Gastroesophageal sphincter (tissue), 4 donors: ENCODE data around the gene CBLB. TPM values are rescaled to one million over a fixed set of nuclear protein-coding genes. Genes with fewer than 3 reads are reported as not detected.

Experiments
- ATAC-seq: fragments of 150-250 bp; one replicate; pipeline ENCODE4 v1.9.1; 2016; ENCODE audit warnings: mild to moderate bottlenecking, moderate library complexity
- H3K27ac ChIP-seq, 4 donors: fragments of 200-600 bp; sonication (generic) in 3 of 4; 1 replicate in 3 of 4; 2 replicates in 1 of 4; pipeline ENCODE4 v1.5.1; 2016 to 2019
- H3K27me3 ChIP-seq: fragments of 200-600 bp; sonication (generic); one replicate; pipeline ENCODE4 v1.5.1; 2019
- H3K36me3 ChIP-seq, 2 donors: fragments of 200-600 bp; sonication (generic); one replicate each; pipeline ENCODE4 v1.5.1; 2019; ENCODE audit warnings: control low read depth in 1 of 2
- H3K4me1 ChIP-seq, 3 donors: fragments of 200-600 bp; sonication (generic); 1 replicate in 2 of 3; 2 replicates in 1 of 3; pipeline ENCODE4 v1.5.1; 2016 to 2019; ENCODE audit warnings: control low read depth in 2 of 3
- H3K4me3 ChIP-seq, 2 donors: fragments of 200-600 bp; sonication (generic); one replicate each; pipeline ENCODE4 v1.5.1; 2019; ENCODE audit warnings: mild to moderate bottlenecking in 1 of 2, moderate library complexity in 1 of 2
- H3K9me3 ChIP-seq, 3 donors: fragments of 200-600 bp; sonication (generic); one replicate each; pipeline ENCODE4 v1.5.1; 2017 to 2019; ENCODE audit warnings: control low read depth in 2 of 3
- CTCF ChIP-seq, 4 experiments: fragments of 200-600 bp in 2 of 4; fragments of 450-650 bp in 2 of 4; sonication (generic) in 1 of 4; IDR thresholded peaks; one replicate each; pipeline ENCODE4 v1.5.1; 2017 to 2019; ENCODE audit warnings: antibody characterized with exemption in 4 of 4, mild to moderate bottlenecking in 2 of 4, moderate library complexity in 2 of 4
- EP300 ChIP-seq: sonication (generic); formaldehyde crosslinking; IDR thresholded peaks from one replicate; pipeline ENCODE4 v1.6.1; 2017; ENCODE audit warnings: antibody characterized with exemption, mild to moderate bottlenecking
- POLR2A ChIP-seq, 2 donors: fragments of 450-650 bp; IDR thresholded peaks; one replicate each; pipeline ENCODE4 v1.6.1; 2017; ENCODE audit warnings: antibody characterized with exemption in 2 of 2, mild to moderate bottlenecking in 2 of 2, moderate library complexity in 1 of 2
- POLR2AphosphoS5 ChIP-seq: sonication (generic); formaldehyde crosslinking; IDR thresholded peaks from one replicate; pipeline ENCODE4 v1.6.1; 2017; ENCODE audit warnings: antibody characterized with exemption
- WGBS, 2 donors: methylation state at CpG; one replicate each; pipeline ENCODE4 v1.1.5; 2018; ENCODE audit warnings: low coverage in 1 of 2; 5-methylcytosine and 5-hydroxymethylcytosine counted together
- total RNA-seq, 4 donors: library from RNA; depleted of rRNA; stranded (reverse); fragments of >200 nt; gene quantifications; one replicate each; pipeline ENCODE4 v1.1.0, GENCODE V29; 2016

CBLB gene
- total RNA-seq, 4 donors from 2014 or later, result 27.4 to 59.4 (median 40.4) TPM

GRCh38 chr3:105848821-105849220 is 20.0 kb downstream of the CBLB start:
- no peak for ATAC-seq
- no peak for TF ChIP-seq POLR2AphosphoS5
- no peak for TF ChIP-seq CTCF (IDR thresholded peaks at IDR 0.05)

GRCh38 chr3:105847865-105848264 is 20.9 kb downstream of the CBLB start:
- TF ChIP-seq EP300 (no peak), POLR2AphosphoS5 (no peak), POLR2A (IDR thresholded peaks at IDR 0.05) (no peak), CTCF (IDR thresholded peaks at IDR 0.05) (no peak)
- 81 to 87% methylated on average over 2 of the region's 2 CpGs for WGBS, 2 donors
- Histone ChIP-seq H3K27me3 (no peaks in the 10 kb centered on the region), H3K36me3 (peaks cover 0 to 25% of the 10 kb centered on the region in 2 donors), H3K27ac (peak overlapping the region in 1 of 4 donors; percentile 7), H3K4me1 (peaks cover 12 to 62% (median 22%) of the 10 kb centered on the region in 3 donors), H3K9me3 (no peaks in the 10 kb centered on the region), H3K4me3 (no peak overlapping the region)
- ATAC-seq, result no peak

More at GRCh38 chr3:105848821-105849220, 20.0 kb downstream of the CBLB start:
- H3K27me3 ChIP-seq, result no peaks in the 10 kb centered on the region
- no peak overlapping the region for H3K27ac ChIP-seq
- peaks cover 0 to 33% of the 10 kb centered on the region in 2 donors for H3K36me3 ChIP-seq
- WGBS, 2 donors, result 91 to 100% methylated on average over 1 to 3 of the region's 3 CpGs
- no peak overlapping the region for H3K4me3 ChIP-seq
- peaks cover 12 to 55% (median 21%) of the 10 kb centered on the region in 3 donors for H3K4me1 ChIP-seq
- no peaks in the 10 kb centered on the region for H3K9me3 ChIP-seq

- TF ChIP-seq POLR2AphosphoS5 (no peak), EP300 (no peak), CTCF (IDR thresholded peaks at IDR 0.05) (no peak), POLR2A (IDR thresholded peaks at IDR 0.05) (no peak)
- Histone ChIP-seq H3K4me1 (peaks cover 12 to 62% (median 22%) of the 10 kb centered on the region in 3 donors), H3K9me3 (no peaks in the 10 kb centered on the region), H3K4me3 (no peak overlapping the region), H3K36me3 (peaks cover 0 to 21% of the 10 kb centered on the region in 2 donors), H3K27me3 (no peaks in the 10 kb centered on the region), H3K27ac (peak overlapping the region in 1 of 4 donors; percentile 7)
- 29 to 47% methylated on average over 1 of the region's 1 CpG for WGBS, 2 donors
- no peak for ATAC-seq
Observed at GRCh38 chr3:105847452-105847851, 21.4 kb downstream of the CBLB start.

- Histone ChIP-seq H3K27me3 (no peaks in the 10 kb centered on the region), H3K36me3 (peaks cover 0 to 14% of the 10 kb centered on the region in 2 donors), H3K4me3 (no peak overlapping the region), H3K9me3 (no peaks in the 10 kb centered on the region), H3K4me1 (peaks cover 12 to 62% (median 22%) of the 10 kb centered on the region in 3 donors), H3K27ac (no peak overlapping the region)
- no peak for ATAC-seq
- no peak for TF ChIP-seq EP300
- TF ChIP-seq POLR2A (IDR thresholded peaks at IDR 0.05), result no peak
- no peak for TF ChIP-seq POLR2AphosphoS5
- no peak for TF ChIP-seq CTCF (IDR thresholded peaks at IDR 0.05)
- 52 to 59% methylated on average over 1 of the region's 1 CpG for WGBS, 2 donors
Observed at GRCh38 chr3:105846809-105847208, 22.0 kb downstream of the CBLB start.

- TF ChIP-seq CTCF (IDR thresholded peaks at IDR 0.05) (no peak), POLR2AphosphoS5 (no peak), POLR2A (IDR thresholded peaks at IDR 0.05) (no peak), EP300 (no peak)
- ATAC-seq, result no peak
- Histone ChIP-seq H3K9me3 (no peaks in the 10 kb centered on the region), H3K27me3 (no peaks in the 10 kb centered on the region), H3K4me1 (peaks cover 12 to 62% (median 22%) of the 10 kb centered on the region in 3 donors), H3K27ac (no peak overlapping the region), H3K36me3 (peaks cover 0 to under 1% of the 10 kb centered on the region in 2 donors), H3K4me3 (no peak overlapping the region)
- 37 to 43% methylated on average over 1 of the region's 1 CpG for WGBS, 2 donors
Observed at GRCh38 chr3:105845488-105845887, 23.3 kb downstream of the CBLB start.
